ENCODE data around the gene MSANTD3. TPM values are rescaled to one million over a fixed set of nuclear protein-coding genes. Genes with fewer than 3 reads are reported as not detected.

Gene MSANTD3
- total and polyA plus RNA-seq, 2 experiments from 2014 or later = 19.7 to 34.5 TPM

DNA sequence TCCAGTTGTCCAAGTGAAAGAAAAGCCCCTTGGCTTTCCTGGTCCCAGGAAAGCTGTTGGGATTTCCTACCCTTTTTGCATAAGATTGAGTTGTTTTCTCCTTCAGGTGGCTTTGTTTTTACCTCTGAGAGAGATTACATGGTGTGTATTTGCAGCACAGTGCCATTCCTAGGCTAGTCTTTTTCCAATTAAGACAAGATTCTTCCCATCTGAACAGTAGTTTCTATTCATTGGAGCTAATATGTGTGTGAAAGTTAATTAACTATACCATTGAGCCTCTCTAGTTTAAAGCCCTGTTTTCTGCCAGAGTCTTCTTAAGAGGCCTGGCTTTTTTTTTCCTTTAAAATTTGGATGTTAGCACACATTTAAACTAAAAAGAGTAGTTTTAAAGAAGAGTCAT lies 20.1 kb downstream of the MSANTD3 start:
- Mint-ChIP-seq H3K27ac (no peak overlapping the region), H3K4me1 (peaks cover 22% of the 10 kb centered on the region), H3K4me3 (no peak overlapping the region), H3K9me3 (no peaks in the 10 kb centered on the region), H3K27me3 (ENCODE audit: insufficient read depth, low read depth, poor library complexity) (peaks cover under 1% of the 10 kb centered on the region), H3K36me3 (ENCODE audit: low read depth) (peaks cover 28% of the 10 kb centered on the region)
- TF ChIP-seq, protein P1, sequence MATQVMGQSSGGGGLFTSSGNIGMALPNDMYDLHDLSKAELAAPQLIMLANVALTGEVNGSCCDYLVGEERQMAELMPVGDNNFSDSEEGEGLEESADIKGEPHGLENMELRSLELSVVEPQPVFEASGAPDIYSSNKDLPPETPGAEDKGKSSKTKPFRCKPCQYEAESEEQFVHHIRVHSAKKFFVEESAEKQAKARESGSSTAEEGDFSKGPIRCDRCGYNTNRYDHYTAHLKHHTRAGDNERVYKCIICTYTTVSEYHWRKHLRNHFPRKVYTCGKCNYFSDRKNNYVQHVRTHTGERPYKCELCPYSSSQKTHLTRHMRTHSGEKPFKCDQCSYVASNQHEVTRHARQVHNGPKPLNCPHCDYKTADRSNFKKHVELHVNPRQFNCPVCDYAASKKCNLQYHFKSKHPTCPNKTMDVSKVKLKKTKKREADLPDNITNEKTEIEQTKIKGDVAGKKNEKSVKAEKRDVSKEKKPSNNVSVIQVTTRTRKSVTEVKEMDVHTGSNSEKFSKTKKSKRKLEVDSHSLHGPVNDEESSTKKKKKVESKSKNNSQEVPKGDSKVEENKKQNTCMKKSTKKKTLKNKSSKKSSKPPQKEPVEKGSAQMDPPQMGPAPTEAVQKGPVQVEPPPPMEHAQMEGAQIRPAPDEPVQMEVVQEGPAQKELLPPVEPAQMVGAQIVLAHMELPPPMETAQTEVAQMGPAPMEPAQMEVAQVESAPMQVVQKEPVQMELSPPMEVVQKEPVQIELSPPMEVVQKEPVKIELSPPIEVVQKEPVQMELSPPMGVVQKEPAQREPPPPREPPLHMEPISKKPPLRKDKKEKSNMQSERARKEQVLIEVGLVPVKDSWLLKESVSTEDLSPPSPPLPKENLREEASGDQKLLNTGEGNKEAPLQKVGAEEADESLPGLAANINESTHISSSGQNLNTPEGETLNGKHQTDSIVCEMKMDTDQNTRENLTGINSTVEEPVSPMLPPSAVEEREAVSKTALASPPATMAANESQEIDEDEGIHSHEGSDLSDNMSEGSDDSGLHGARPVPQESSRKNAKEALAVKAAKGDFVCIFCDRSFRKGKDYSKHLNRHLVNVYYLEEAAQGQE (IDR thresholded peaks at IDR 0.05; ENCODE audit: unreplicated experiment) = no peak
- no peak for TF ChIP-seq EZH2 (IDR thresholded peaks at IDR 0.05; ENCODE audit: low read depth, unreplicated experiment)
- TF ChIP-seq NANOG (IDR thresholded peaks at IDR 0.05; ENCODE audit: borderline replicate concordance) = no peak
- TF ChIP-seq STAT1 (IDR thresholded peaks at IDR 0.05; ENCODE audit: unreplicated experiment) = no peak
- TF ChIP-seq, protein P2, sequence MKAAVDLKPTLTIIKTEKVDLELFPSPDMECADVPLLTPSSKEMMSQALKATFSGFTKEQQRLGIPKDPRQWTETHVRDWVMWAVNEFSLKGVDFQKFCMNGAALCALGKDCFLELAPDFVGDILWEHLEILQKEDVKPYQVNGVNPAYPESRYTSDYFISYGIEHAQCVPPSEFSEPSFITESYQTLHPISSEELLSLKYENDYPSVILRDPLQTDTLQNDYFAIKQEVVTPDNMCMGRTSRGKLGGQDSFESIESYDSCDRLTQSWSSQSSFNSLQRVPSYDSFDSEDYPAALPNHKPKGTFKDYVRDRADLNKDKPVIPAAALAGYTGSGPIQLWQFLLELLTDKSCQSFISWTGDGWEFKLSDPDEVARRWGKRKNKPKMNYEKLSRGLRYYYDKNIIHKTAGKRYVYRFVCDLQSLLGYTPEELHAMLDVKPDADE (IDR thresholded peaks at IDR 0.05) = no peak
- TF ChIP-seq JUNB (IDR thresholded peaks at IDR 0.05; ENCODE audit: unreplicated experiment) = no peak
- TF ChIP-seq ZNF331 (CRISPR knock-in tag; IDR thresholded peaks at IDR 0.05; ENCODE audit: low read depth) = no peak
- TF ChIP-seq EZH2phosphoT487 (IDR thresholded peaks at IDR 0.05; ENCODE audit: unreplicated experiment) = no peak
- TF ChIP-seq, protein P3, sequence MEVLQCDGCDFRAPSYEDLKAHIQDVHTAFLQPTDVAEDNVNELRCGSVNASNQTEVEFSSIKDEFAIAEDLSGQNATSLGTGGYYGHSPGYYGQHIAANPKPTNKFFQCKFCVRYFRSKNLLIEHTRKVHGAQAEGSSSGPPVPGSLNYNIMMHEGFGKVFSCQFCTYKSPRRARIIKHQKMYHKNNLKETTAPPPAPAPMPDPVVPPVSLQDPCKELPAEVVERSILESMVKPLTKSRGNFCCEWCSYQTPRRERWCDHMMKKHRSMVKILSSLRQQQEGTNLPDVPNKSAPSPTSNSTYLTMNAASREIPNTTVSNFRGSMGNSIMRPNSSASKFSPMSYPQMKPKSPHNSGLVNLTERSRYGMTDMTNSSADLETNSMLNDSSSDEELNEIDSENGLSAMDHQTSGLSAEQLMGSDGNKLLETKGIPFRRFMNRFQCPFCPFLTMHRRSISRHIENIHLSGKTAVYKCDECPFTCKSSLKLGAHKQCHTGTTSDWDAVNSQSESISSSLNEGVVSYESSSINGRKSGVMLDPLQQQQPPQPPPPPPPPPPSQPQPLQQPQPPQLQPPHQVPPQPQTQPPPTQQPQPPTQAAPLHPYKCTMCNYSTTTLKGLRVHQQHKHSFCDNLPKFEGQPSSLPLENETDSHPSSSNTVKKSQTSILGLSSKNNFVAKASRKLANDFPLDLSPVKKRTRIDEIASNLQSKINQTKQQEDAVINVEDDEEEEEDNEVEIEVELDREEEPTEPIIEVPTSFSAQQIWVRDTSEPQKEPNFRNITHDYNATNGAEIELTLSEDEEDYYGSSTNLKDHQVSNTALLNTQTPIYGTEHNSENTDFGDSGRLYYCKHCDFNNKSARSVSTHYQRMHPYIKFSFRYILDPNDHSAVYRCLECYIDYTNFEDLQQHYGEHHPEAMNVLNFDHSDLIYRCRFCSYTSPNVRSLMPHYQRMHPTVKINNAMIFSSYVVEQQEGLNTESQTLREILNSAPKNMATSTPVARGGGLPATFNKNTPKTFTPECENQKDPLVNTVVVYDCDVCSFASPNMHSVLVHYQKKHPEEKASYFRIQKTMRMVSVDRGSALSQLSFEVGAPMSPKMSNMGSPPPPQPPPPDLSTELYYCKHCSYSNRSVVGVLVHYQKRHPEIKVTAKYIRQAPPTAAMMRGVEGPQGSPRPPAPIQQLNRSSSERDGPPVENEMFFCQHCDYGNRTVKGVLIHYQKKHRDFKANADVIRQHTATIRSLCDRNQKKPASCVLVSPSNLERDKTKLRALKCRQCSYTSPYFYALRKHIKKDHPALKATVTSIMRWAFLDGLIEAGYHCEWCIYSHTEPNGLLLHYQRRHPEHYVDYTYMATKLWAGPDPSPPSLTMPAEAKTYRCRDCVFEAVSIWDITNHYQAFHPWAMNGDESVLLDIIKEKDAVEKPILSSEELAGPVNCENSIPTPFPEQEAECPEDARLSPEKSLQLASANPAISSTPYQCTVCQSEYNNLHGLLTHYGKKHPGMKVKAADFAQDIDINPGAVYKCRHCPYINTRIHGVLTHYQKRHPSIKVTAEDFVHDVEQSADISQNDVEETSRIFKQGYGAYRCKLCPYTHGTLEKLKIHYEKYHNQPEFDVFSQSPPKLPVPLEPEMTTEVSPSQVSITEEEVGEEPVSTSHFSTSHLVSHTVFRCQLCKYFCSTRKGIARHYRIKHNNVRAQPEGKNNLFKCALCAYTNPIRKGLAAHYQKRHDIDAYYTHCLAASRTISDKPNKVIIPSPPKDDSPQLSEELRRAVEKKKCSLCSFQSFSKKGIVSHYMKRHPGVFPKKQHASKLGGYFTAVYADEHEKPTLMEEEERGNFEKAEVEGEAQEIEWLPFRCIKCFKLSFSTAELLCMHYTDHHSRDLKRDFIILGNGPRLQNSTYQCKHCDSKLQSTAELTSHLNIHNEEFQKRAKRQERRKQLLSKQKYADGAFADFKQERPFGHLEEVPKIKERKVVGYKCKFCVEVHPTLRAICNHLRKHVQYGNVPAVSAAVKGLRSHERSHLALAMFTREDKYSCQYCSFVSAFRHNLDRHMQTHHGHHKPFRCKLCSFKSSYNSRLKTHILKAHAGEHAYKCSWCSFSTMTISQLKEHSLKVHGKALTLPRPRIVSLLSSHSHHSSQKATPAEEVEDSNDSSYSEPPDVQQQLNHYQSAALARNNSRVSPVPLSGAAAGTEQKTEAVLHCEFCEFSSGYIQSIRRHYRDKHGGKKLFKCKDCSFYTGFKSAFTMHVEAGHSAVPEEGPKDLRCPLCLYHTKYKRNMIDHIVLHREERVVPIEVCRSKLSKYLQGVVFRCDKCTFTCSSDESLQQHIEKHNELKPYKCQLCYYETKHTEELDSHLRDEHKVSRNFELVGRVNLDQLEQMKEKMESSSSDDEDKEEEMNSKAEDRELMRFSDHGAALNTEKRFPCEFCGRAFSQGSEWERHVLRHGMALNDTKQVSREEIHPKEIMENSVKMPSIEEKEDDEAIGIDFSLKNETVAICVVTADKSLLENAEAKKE (CRISPR knock-in tag; IDR thresholded peaks at IDR 0.05) = no peak
- H3K79me2 ChIP-seq (replicated peaks; ENCODE audit: insufficient read depth) = peaks cover 11% of the 10 kb centered on the region; the same call in 1 of the 2 replicates
- H3K4me1 ChIP-seq (ENCODE audit: insufficient read depth) = peaks cover 17% of the 10 kb centered on the region
- H3K4me2 ChIP-seq = no peak overlapping the region
- H3K9me2 ChIP-seq (ENCODE audit: insufficient read depth) = no peaks in the 10 kb centered on the region
- no peak overlapping the region for H2AFZ ChIP-seq
- DNase-seq (ENCODE audit: low spot score) (no peak), ATAC-seq (no peak)
- H3K36me3 ChIP-seq (ENCODE audit: insufficient read depth) = 0 out of 2 replicates have a peak, but pooled peaks cover 3% of the 10 kb centered on the region
- peak overlapping the region; percentile 40; the same call in 1 of the 2 replicates for H3K27ac ChIP-seq (ENCODE audit: low read depth)
- no peaks in the 10 kb centered on the region for H3K27me3 ChIP-seq (ENCODE audit: insufficient read depth)
- no peaks in the 10 kb centered on the region for H4K20me1 ChIP-seq (replicated peaks; ENCODE audit: insufficient read depth)
- H3K4me3 ChIP-seq = no peak overlapping the region
- H3F3A ChIP-seq (replicated peaks; ENCODE audit: low read depth) = no peaks in the 10 kb centered on the region

Measured in GM23338 (cell line).